IMR-90 (cell line): ENCODE measurements around the gene NOS3. TPM values are rescaled to one million over a fixed set of nuclear protein-coding genes. Genes with fewer than 3 reads are reported as not detected.

Source experiments
- ATAC-seq: fragments of 200-7000 bp; cut with Tn5 transposase; 2 replicates; pipeline ENCODE4 v1.9.1; 2020; ENCODE audit warnings: low read depth, mild to moderate bottlenecking, moderate library complexity
- BruUV-seq: library from RNA; stranded (reverse); fragments of 400-500 nt; replicated peaks from 2 replicates; lab custom pipeline; 2021; lab: Mats Ljungman, UMichigan
- CTCF ChIA-PET: fragments of 300-600 bp; formaldehyde crosslinking; extraction: SDS; loops from one replicate; lab custom pipeline; 2021; ENCODE audit warnings: antibody characterized with exemption; lab: Yijun Ruan, JAX
- POLR2A ChIA-PET: fragments of 300-600 bp; sonication (Branson Sonifier 250); formaldehyde crosslinking; loops from one replicate; lab custom pipeline; 2022; ENCODE audit warnings: antibody characterized with exemption; ENCODE audit not compliant: unreplicated experiment; lab: Charles Lee
- DNase-seq: peaks from one replicate; pipeline ENCODE4 v3.0.0; 2013
- H2AFZ ChIP-seq: replicated peaks from 2 replicates; pipeline ENCODE3; 2013; ENCODE audit warnings: low read length, mild to moderate bottlenecking; ENCODE audit not compliant: poor library complexity
- H2AK5ac ChIP-seq: 2 replicates; pipeline ENCODE4 v1.6.1; 2013; ENCODE audit warnings: low read depth, low read length, inconsistent platforms
- H2AK9ac ChIP-seq: replicated peaks from 2 replicates; pipeline ENCODE3; 2013; ENCODE audit warnings: mild to moderate bottlenecking, low read depth, low read length, moderate library complexity; ENCODE audit not compliant: poor library complexity
- H2BK120ac ChIP-seq: 2 replicates; pipeline ENCODE4 v1.6.1; 2013; ENCODE audit warnings: low read depth, low read length, inconsistent platforms
- H2BK15ac ChIP-seq: 3 replicates; pipeline ENCODE4 v1.6.1; 2013; ENCODE audit warnings: low read depth, low read length, inconsistent platforms
- H2BK20ac ChIP-seq: 2 replicates; pipeline ENCODE4 v1.6.1; 2013; ENCODE audit warnings: low read depth, mild to moderate bottlenecking, inconsistent platforms, low read length, moderate library complexity
- H2BK5ac ChIP-seq: 2 replicates; pipeline ENCODE4 v1.6.1; 2013; ENCODE audit warnings: mild to moderate bottlenecking, low read depth, low read length, inconsistent platforms; ENCODE audit not compliant: poor library complexity, severe bottlenecking
- H3K14ac ChIP-seq: replicated peaks from 2 replicates; pipeline ENCODE4 v1.6.1; 2013; ENCODE audit warnings: low read depth, low read length, inconsistent platforms
- H3K18ac ChIP-seq: 2 replicates; pipeline ENCODE4 v1.6.1; 2013; ENCODE audit warnings: low read depth, low read length, control low read depth
- H3K23ac ChIP-seq: 2 replicates; pipeline ENCODE4 v1.6.1; 2013; ENCODE audit warnings: low read depth, low read length, inconsistent platforms
- H3K27ac ChIP-seq: 2 replicates; pipeline ENCODE4 v1.5.1; 2013; ENCODE audit warnings: mild to moderate bottlenecking, control low read depth, low read length; ENCODE audit not compliant: insufficient read depth
- H3K27me3 ChIP-seq: 2 replicates; pipeline ENCODE4 v1.6.1; 2013; ENCODE audit warnings: low read length; ENCODE audit not compliant: control insufficient read depth, insufficient read depth
- H3K36me3 ChIP-seq: 2 replicates; pipeline ENCODE4 v1.6.1; 2013; ENCODE audit warnings: low read length, mixed read lengths; ENCODE audit not compliant: control insufficient read depth, insufficient read depth
- H3K4ac ChIP-seq: 2 replicates; pipeline ENCODE4 v1.6.1; 2013; ENCODE audit warnings: low read depth, low read length, inconsistent platforms
- H3K4me1 ChIP-seq: 2 replicates; pipeline ENCODE4 v1.6.1; 2013; ENCODE audit warnings: low read length, mixed read lengths; ENCODE audit not compliant: control insufficient read depth, insufficient read depth
- H3K4me2 ChIP-seq: 2 replicates; pipeline ENCODE4 v1.6.1; 2013; ENCODE audit warnings: low read depth, mild to moderate bottlenecking, control low read depth, low read length, moderate library complexity
- H3K4me3 ChIP-seq: 2 replicates; pipeline ENCODE4 v1.5.1; 2013; ENCODE audit warnings: low read depth, mild to moderate bottlenecking, control low read depth, low read length, moderate library complexity; ENCODE audit not compliant: insufficient read depth
- H3K56ac ChIP-seq: 2 replicates; pipeline ENCODE4 v1.6.1; 2013; ENCODE audit warnings: low read length, inconsistent platforms; ENCODE audit not compliant: insufficient read depth; ENCODE audit errors: extremely low read depth
- H3K79me1 ChIP-seq, 2 experiments: 2 replicates each; pipeline ENCODE4 v1.6.1; 2013; ENCODE audit warnings: low read length in 2 of 2, inconsistent platforms in 1 of 2, low read depth in 1 of 2
- H3K9ac ChIP-seq: 2 replicates; pipeline ENCODE4 v1.6.1; 2013; ENCODE audit warnings: low read depth, low read length, control low read depth
- H3K9me1 ChIP-seq: 2 replicates; pipeline ENCODE4 v1.6.1; 2013; ENCODE audit warnings: low read length, inconsistent platforms; ENCODE audit not compliant: insufficient read depth
- H3K9me3 ChIP-seq: 2 replicates; pipeline ENCODE4 v1.6.1; 2013; ENCODE audit warnings: low read length; ENCODE audit not compliant: control insufficient read depth, insufficient read depth
- H4K20me1 ChIP-seq: 2 replicates; pipeline ENCODE4 v1.6.1; 2013; ENCODE audit warnings: low read length, inconsistent platforms; ENCODE audit not compliant: insufficient read depth
- H4K5ac ChIP-seq: 2 replicates; pipeline ENCODE4 v1.6.1; 2013; ENCODE audit warnings: mild to moderate bottlenecking, low read depth, low read length, control low read depth
- H4K8ac ChIP-seq, 2 experiments: 2 replicates each; pipeline ENCODE4 v1.6.1; 2013; ENCODE audit warnings: low read depth in 2 of 2, low read length in 2 of 2, control low read depth in 1 of 2, inconsistent platforms in 1 of 2
- H4K91ac ChIP-seq: 2 replicates; pipeline ENCODE4 v1.6.1; 2013; ENCODE audit warnings: low read depth, low read length, inconsistent platforms; ENCODE audit not compliant: insufficient read depth
- BHLHE40 ChIP-seq: fragments of 150-350 bp; IDR thresholded peaks from 2 replicates; pipeline ENCODE4 v1.6.1; 2016; ENCODE audit warnings: mild to moderate bottlenecking, low read depth, low read length
- CEBPB ChIP-seq: IDR thresholded peaks from 2 replicates; pipeline ENCODE4 v1.6.1; 2012; ENCODE audit warnings: low read depth, low read length, improper control_type of control experiment
- ELK1 ChIP-seq: fragments of 150-350 bp; IDR thresholded peaks from 2 replicates; pipeline ENCODE4 v1.6.1; 2016; ENCODE audit warnings: low read depth, mild to moderate bottlenecking, low read length, moderate library complexity, borderline replicate concordance
- MAFK ChIP-seq: IDR thresholded peaks from 2 replicates; pipeline ENCODE4 v1.6.1; 2012; ENCODE audit warnings: low read depth, low read length, improper control_type of control experiment
- NFE2L2 ChIP-seq: fragments of 150-350 bp; IDR thresholded peaks from 2 replicates; pipeline ENCODE4 v1.6.1; 2016; ENCODE audit warnings: low read depth, mild to moderate bottlenecking, low read length
- POLR2A ChIP-seq: IDR thresholded peaks from 2 replicates; pipeline ENCODE4 v1.6.1; 2012; ENCODE audit warnings: mild to moderate bottlenecking, low read depth, low read length
- USF2 ChIP-seq: fragments of 150-350 bp; IDR thresholded peaks from 2 replicates; pipeline ENCODE4 v1.6.1; 2017; ENCODE audit warnings: mild to moderate bottlenecking, antibody characterized with exemption, low read length, low read depth
- WGBS, 2 experiments: methylation state at CpG; one replicate each; pipeline versions ENCODE4 v1.1.5 to v1.1.7; 2013; ENCODE audit warnings: missing lambda C conversion rate in 2 of 2; ENCODE audit not compliant: insufficient read length in 1 of 2; ENCODE audit errors: extremely low coverage in 2 of 2; 5-methylcytosine and 5-hydroxymethylcytosine counted together
- dilution Hi-C: fragments of 300-500 bp; cut with HindIII; formaldehyde crosslinking; loops from one replicate; pipeline ENCODE4 v1.14.3; 2018; ENCODE audit warnings: low sequenced_read_pairs; ENCODE audit not compliant: unreplicated experiment
- in situ Hi-C: fragments of 300-500 bp; cut with MboI; formaldehyde crosslinking; loops from 3 replicates; pipeline ENCODE4 v1.14.3; 2019; ENCODE audit warnings: low sequenced_read_pairs, inconsistent platforms, mixed read lengths
- intact Hi-C: fragments of 100-400 bp; cut with micrococcal nuclease; formaldehyde crosslinking; loops from 2 replicates; pipeline ENCODE4 v1.10.0; 2022
- polyA plus RNA-seq, 3 experiments: library from polyadenylated mRNA; depleted of rRNA; stranded (reverse); fragments of >200 nt; gene quantifications; 2 replicates each; pipeline ENCODE4 v1.2.3, GENCODE V29; 2012; ENCODE audit warnings: low replicate concordance in 1 of 3
- total RNA-seq: library from RNA; depleted of rRNA; stranded (reverse); fragments of >200 nt; gene quantifications from 2 replicates; pipeline ENCODE4 v1.2.3, GENCODE V29; 2012

The NOS3 gene
- total and polyA plus RNA-seq, 2 of the 4 experiments (the other 2 are of a cell fraction): 0.72 to 2.0 TPM

DNA sequence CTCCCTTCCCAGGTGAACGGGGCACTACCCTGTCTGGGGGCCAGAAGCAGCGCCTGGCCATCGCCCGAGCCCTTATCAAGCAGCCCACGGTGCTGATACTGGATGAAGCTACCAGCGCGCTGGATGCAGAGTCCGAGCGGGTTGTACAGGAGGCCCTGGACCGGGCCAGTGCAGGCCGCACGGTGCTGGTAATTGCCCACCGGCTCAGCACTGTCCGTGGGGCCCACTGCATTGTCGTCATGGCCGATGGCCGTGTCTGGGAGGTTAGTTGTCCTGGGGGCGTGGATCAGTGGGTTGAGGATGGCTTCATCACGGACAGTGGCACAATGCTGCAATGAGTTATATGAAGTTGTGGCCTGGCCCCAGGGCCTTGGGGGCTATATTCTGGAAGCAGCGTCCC, 53.1 kb downstream of the NOS3 start:
- H2AK9ac ChIP-seq: no peak overlapping the region
- no peak overlapping the region for H3K4me2 ChIP-seq
- TF ChIP-seq USF2 (no peak), CEBPB (no peak), ELK1 (no peak), POLR2A (no peak), NFE2L2 (no peak), MAFK (no peak), BHLHE40 (no peak)
- no peak overlapping the region for H4K91ac ChIP-seq
- no peak for ATAC-seq
- H2AFZ ChIP-seq: no peak overlapping the region
- peaks cover 12% of the 10 kb centered on the region; the same call in 1 of the 2 replicates for H3K36me3 ChIP-seq
- CTCF ChIA-PET: no interaction called here
- H3K56ac ChIP-seq: no peak overlapping the region; the same call in 1 of the 2 replicates
- DNase-seq: no peak
- H2AK5ac ChIP-seq: no peak overlapping the region
- H3K18ac ChIP-seq: no peak overlapping the region
- H2BK5ac ChIP-seq: no peak overlapping the region
- peaks cover 20% of the 10 kb centered on the region for H4K20me1 ChIP-seq
- H3K79me1 ChIP-seq: peaks cover 0 to 5% of the 10 kb centered on the region in 2 experiments; a peak in 1 of 4 replicates
- POLR2A ChIA-PET: no interaction called here
- intact Hi-C loops: no loop called here
- no peak overlapping the region for H4K5ac ChIP-seq
- in situ Hi-C loops: no loop called here
- no peak overlapping the region for H3K4me3 ChIP-seq
- H3K14ac ChIP-seq: no peak overlapping the region
- H4K8ac ChIP-seq: no peak overlapping the region
- peaks cover 15% of the 10 kb centered on the region for H3K9me1 ChIP-seq
- H3K9ac ChIP-seq: no peak overlapping the region
- H3K27ac ChIP-seq: no peak overlapping the region
- no peak overlapping the region for H2BK20ac ChIP-seq
- dilution Hi-C loops: no loop called here
- H2BK120ac ChIP-seq: no peak overlapping the region
- no peaks in the 10 kb centered on the region for H3K9me3 ChIP-seq
- H2BK15ac ChIP-seq: no peak overlapping the region
- H3K27me3 ChIP-seq: no peaks in the 10 kb centered on the region
- no peak overlapping the region for H3K23ac ChIP-seq
- H3K4me1 ChIP-seq: peaks cover 19% of the 10 kb centered on the region
- no peak overlapping the region for H3K4ac ChIP-seq
- BruUV-seq: no TSS peak
- 97% methylated on average over 17 of the region's 20 CpGs; no CpG with 5 or more reads in 1 of the 2 experiments for WGBS, 2 experiments
